ENCODE measurements around the gene RAET1G.
"Not testable (repeated sequence)": the region's sequence is repeated elsewhere in the genome, so short reads cannot be mapped to it uniquely, and the experiment has no call there.

Gene RAET1G

DNA sequence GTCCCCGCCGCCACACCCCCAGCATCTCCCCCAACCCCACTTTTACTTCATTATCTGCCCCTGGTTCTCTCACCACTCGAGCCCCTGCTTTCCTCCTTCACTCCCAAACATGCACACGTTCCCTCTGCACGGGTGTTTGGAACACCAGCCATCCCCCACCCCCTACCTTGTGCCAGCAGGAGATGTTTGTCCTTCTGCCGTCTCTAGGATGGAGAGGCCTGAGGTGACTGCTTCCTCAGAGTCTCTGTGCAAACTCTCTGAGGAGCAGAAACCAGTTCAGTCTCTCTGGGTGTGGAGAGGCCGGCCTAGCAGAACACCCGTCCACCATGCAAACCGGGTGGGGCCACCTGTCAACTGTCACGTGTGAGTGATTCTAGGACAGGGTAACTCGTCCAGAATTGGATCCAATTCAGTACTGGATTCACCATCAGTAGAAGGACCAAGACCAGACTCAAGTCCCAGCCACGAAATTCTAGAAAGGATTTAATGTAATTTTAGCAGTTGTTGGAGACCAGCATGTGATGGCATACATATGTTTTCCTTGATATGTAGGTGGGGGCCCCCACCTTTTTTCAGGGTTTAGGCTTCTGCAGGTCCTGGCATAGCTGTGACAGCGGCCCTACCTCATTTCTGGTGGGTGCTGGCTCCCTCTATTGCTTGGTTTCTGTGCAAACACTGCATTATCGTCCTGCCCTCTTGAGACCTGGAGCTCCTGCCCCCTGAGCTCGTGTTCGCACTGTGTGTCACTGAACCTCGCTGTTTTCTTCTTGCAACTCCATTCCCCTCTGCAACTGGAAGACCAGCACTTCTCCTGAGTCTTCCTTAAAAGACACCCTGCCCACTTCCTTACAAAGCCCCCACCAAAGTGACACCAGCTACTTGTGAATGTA is 24.8 kb downstream of the RAET1G start, which contains the start of gene RAET1E:
Gene RAET1E, minus strand, starts transcription at position 259 of the 890 bp plus-strand sequence. CDS start 7,212 bp downstream, outside the sequence.
- no peak for DNase-seq (ENCODE audit: low read depth in 1 of 2, low spot score in 1 of 2)

DNA sequence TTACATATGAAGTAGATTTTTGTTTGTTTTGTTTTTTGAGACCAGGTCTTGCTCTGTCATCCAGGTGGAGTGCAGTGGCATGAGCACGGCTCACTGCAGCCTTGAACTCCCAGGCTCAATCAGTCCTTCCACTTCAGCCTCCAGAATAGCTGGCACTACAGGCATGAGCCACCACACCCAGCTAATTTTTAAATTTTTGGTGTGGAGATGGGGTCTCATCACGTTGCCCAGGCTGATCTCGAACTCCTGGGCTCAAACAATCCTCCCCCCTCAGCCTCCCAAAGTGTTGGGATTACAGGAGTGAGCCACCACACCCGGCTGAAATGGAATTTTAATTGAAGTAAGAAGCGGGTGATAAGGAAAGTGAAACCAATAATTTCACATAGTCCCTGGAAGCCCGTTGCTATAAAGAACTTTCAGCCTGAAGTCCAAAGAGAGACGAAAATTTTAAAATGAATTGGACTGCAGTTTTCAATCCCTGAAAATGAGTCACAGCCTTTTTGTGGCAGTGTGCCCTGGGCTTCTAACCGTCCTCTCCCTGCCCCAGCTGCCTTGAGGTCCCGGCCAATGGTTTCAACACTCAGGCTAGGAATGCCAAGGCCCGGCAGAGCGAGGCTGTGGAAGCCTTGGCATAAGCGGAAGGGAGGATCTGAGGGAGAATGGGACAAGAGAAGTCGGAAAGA is 25.8 kb downstream of the RAET1G start:
- no peak for DNase-seq (ENCODE audit: low read depth in 1 of 2, low spot score in 1 of 2)

DNA sequence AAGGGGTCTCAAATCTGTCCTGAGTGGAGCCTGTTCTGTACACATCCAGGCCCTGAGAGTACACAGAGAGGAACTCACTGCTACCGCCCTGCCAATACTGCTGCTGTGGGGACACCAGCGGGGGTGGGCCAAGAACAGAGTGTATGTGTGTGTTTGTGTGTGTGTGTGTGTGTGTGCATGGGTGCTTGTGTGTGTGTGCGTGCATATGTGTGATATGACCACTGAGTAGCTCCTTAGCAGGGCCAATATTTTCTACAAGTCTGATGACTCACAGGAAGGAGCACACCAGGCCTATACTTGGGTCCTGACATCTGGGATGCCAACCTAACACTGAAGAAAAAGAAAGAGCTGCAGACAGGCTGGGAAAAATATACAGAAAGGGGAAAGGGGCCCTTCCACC is 26.4 kb downstream of the RAET1G start:
- DNase-seq (ENCODE audit: low read depth in 1 of 2, low spot score in 1 of 2) = no peak

DNA sequence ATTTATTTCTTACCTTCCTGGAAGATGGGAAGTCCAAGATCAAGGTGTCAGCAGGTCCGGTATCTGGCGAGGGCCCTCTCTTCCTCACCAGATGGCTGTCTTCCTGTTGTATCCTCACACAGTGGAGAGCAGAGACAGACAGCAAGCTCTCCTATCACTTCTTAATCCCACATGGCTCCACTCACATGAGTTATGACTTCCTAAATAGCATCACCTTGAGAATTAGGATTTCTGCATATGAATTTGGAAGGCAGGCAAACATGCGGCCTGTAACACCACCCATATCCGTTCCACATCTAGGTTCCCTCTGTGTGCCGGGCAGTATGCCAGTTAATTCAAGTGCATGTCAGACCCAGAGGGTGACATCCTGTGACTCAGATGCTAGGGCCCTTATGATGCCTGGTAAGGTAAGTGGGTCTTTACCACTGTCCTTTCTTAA is 27.1 kb downstream of the RAET1G start:
- no peak for DNase-seq (ENCODE audit: low read depth in 1 of 2, low spot score in 1 of 2)

DNA sequence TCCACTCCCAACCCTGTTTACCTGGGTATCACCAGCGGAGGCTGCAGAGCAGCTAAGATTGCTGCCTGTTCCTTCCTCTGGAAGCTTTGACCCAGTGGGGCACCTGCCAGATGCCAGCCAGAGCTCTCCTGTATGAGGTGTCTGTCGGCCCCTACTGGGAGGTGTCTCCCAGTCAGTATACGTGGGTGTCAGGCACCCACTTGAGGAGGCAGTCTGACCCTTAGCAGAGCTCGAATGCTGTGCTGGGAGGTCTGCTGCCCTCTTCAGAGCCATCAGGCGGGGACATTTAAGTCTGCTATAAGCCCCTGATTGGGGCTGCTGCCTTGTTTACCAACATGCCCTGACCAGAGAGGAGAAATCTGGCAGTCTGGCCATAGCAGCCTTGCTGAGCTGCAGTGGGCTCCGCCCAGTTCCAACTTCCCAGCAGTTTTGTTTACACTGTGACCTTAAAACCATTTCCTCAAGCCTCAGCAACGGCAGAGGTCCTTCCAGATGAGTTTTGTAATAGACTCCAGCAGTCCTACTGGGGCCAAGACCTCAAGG is 27.8 kb downstream of the RAET1G start:
- no peak for DNase-seq (ENCODE audit: low read depth in 1 of 2, low spot score in 1 of 2)

DNA sequence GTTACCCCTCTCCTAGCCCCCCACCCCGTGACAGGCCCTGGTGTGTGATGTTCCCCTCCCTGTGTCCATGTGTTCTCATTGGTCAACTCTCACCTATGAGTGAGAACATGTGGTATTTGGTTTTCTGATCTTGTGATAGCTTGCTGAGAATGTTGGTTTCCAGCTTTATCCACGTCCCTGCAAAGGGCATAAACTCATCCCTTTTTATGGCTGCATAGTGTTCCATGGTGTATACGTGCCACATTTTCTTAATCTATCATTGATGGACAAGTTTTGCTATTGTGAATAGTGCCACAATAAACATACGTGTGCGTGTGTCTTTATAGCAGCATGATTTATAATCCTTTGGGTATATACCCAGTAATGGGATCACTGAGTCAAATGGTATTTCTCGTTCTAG is 31.1 kb downstream of the RAET1G start:
- not testable (repeated sequence) for DNase-seq (ENCODE audit: low read depth in 1 of 2, low spot score in 1 of 2)

DNA sequence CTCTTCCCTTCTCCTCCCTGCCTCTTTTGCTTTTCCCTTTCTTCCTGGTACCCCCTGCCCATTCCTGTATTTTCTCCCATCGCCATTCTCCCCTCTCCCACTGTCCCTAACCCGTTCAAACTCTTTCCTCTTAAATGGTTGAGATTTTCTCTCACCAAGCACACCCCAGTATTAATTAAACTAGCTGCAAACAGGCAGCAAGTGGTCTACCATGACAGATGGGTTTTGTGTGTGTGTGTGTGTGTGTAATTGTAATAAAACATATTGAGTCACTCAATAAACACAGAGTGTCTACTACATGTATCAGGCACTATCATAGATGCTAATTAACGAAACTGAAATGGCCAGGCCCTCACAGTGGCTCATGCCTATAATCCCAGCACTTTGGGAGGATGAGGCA is 31.7 kb downstream of the RAET1G start:
- no peak for DNase-seq (ENCODE audit: low read depth in 1 of 2, low spot score in 1 of 2)

DNA sequence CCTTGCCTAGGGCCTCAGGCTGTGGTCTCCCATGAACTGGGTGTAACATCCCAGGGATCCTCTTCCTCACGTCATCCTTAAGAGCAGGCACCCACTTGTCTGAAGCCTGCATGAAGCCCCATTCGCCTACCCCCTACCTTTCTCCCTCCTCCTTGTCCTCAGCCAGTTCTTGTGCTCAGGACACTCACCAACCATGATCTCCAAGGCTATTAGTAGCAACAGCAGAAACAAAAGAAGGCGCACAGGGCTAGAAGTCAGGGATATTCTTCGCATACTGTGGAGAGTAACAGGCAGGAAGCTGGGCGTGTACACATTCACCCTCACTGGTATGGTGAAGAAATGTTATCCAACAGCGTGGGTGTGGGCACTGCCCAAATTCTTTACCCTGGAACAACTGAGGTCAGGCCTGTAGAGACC is 32.3 kb downstream of the RAET1G start:
- no peak for DNase-seq (ENCODE audit: low read depth in 1 of 2, low spot score in 1 of 2)

DNA sequence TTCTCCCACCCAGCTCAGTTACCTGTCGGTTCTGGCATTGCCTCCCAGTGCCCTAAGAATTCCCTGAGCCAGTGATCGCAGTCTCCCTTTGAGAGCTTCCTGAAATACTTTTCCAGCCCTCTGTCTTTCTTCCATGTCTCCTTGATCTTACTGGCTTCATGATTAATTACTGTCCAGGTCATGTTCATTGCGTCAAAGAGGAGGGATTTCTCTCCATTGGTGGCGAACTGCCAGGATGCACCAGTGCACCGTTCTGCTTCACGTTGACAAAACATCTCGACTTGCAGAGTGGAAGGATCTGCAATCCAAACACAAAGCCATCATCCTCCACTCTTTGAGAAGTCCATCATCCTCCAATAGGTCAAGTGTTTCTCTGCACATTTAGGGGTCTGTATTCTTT is 33.6 kb downstream of the RAET1G start:
- no peak for DNase-seq (ENCODE audit: low read depth in 1 of 2, low spot score in 1 of 2)

DNA sequence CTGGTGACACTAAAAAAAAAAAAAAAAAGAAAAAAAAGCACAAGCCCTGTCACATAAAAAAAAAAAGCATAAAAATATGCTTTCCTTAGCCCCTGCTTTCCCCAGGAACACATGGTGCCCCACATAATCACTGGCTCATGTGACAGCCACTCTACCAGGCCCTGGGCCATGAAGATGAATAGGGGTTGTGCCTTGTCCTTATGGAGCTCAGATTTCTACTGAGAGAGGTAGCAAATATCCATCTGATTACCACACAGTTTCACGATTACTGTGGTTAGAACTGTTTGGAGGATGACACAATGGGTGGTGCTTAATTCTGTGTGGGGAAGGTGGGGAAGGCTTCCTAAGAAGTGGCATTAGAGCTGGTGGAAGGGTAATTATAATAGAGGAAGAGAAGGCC is 34.3 kb downstream of the RAET1G start:
- DNase-seq (ENCODE audit: low read depth in 1 of 2, low spot score in 1 of 2) = no peak

DNA sequence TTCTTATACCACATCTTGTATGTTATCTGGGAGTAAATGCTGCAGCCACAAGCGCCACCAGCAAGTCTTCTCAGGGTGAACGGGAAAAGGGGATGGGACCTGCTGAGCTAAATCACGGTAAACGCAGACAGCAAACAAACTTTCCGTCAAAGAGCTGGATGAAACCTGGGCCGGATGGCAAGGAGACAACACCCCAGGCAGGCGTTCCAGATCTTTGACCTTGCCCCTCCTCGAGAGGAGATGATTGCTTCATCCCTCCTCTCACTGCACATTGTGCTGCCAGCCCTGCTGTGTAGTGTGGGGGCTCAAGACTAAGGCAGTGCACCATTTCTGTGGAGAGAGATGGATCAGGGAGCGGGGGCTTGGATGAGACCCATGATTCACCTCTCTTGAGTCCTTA is 34.8 kb downstream of the RAET1G start:
- no peak for DNase-seq (ENCODE audit: low read depth in 1 of 2, low spot score in 1 of 2)

DNA sequence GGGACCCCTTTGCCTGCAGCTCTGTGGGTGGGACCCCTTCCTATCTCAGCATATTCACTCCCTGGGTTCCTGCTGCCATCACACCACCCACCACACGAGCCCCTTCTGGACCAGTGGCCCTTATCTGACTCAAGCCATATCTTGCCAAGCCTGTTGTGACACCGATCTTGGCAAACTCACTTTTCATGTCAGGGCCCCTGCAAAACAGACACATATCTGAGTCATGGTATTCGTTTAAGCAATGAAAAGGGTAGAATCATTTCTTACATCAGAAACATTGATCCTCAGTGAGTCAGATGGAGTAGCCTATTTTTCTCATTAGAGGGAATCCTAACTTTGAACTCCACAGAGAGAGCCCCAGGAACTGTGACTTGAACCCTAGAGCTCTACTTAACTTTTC is 35.6 kb downstream of the RAET1G start:
- no peak for DNase-seq (ENCODE audit: low read depth in 1 of 2, low spot score in 1 of 2)

DNA sequence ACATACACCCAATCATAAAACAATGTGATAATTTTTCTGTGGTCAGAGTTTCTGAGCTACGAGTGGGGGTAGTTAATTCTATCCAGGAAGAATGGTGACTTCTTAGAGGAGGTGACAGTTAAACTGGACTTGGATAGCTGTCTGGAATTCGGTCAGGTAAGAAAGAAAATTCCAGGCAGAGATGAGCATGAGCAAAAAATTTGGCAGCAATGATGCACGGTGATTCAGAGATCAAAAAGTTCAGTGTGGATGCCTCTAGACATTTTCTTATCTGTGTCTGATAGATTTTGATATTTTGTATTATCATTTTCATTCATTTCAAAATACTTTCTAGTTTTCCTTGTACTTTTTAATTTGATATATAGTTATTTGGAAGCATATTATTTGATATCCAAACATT is 37.0 kb downstream of the RAET1G start:
- no peak for DNase-seq (ENCODE audit: low read depth in 1 of 2, low spot score in 1 of 2)

DNA sequence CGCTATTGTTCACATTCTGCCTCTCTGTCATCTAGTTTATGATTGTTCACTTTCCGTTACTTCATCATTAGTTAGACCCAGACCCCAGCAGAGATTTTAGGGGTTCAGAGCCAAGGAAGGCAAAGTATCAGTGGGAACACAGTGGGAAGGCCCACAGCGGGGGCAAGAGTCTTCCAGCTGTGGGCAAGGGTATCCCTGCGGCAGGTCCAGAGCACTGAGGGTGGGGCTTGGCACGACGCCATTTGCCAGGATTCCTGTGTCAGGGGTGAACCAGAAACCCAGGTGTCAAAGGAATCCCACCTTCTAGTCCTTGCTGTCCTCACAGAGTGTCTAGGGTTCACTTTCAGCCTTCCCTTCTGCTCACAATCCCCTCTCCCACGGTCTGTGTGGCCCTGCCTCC is 38.3 kb downstream of the RAET1G start:
- no peak for DNase-seq (ENCODE audit: low read depth in 1 of 2, low spot score in 1 of 2)

DNA sequence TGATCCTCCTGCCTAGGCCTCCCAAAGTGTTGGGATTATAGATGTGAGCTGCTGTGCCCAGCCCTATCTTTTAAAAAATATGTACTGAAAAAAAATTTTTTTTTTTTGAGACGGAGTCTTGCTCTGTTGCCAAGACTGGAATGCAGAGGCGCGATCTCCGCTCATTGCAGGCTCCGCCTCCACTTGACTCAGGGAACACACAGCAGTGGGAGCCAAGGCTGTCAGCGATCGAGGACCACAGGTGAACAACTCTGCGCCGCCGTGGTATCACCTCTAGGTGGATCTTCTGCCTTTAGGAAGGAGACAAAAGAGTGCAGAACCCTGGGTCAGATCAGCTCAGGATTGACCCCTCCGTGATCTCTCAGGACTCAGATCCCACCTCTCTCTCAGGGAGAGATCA is 38.7 kb downstream of the RAET1G start:
- DNase-seq (ENCODE audit: low read depth in 1 of 2, low spot score in 1 of 2) = no peak

DNA sequence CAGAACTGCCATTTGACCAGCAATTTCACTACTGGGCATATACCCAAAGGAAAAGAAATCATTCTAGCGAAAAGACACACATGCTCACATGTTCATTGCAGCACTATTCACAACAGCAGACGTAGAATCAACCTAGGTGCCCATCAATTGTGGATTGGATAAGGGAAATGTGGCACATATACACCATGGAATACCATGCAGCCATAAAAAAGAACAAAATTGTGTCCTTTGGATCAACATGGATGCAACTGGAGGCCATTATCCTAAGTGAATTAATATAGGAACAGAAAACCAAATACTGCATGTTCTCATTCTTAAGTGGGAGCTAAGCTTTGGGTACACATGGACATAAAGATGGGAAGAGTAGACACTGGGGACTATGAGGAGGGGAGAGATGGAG is 41.1 kb downstream of the RAET1G start:
- no peak for DNase-seq (ENCODE audit: low read depth in 1 of 2, low spot score in 1 of 2)

DNA sequence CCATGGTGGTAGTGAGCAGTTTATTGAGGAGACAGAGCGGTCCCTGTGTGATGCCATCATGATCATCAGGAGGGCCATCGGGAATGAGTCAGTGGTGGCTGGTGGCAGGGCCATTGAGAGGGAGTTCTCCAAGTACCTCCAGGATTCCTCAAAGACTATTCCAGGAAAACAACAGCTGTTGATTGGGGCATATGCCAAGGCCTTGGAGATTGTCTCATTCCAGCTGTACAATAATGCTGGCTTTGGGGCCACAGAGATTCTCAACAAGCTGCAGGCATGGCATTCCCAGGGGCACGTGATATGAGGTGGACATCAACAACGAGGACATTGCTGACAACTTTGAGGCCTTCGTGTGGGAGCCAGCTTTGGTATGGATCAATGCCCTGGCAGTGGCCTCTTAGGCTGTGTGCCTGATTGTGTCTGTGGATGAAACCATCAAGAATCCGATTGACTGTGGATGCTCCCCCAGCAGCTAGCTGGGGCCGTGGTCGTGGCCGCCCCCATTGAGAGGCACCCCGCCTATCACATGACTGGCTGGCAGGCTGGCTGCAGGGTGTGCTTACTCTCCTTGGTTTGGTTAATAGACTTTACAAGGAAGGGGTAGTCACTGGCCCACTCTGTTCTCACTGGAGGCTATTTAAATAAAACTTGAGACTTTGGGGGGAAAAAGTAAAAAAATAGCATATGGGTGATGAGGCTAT is 41.7 kb downstream of the RAET1G start:
- no peak for DNase-seq (ENCODE audit: low read depth in 1 of 2, low spot score in 1 of 2)

DNA sequence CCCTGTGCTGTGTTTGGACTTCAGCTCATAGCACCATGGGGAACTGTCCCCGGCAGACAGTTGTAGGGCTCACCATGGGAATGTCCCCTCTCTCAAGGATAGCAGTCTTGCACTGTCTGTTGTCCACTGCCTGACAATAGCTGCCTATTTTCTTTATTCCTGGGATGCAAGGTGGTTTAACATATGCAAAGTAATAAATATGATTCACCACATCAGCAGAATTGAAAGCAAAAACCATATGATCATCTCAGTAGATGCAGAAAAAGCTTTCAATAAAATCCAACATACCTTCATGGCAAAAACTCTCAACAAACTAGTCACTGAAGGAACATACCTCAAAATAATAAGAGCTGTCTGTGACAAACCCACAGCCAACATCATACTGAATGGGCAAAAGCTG is 45.3 kb downstream of the RAET1G start:
- no peak for DNase-seq (ENCODE audit: low read depth in 1 of 2, low spot score in 1 of 2)

DNA sequence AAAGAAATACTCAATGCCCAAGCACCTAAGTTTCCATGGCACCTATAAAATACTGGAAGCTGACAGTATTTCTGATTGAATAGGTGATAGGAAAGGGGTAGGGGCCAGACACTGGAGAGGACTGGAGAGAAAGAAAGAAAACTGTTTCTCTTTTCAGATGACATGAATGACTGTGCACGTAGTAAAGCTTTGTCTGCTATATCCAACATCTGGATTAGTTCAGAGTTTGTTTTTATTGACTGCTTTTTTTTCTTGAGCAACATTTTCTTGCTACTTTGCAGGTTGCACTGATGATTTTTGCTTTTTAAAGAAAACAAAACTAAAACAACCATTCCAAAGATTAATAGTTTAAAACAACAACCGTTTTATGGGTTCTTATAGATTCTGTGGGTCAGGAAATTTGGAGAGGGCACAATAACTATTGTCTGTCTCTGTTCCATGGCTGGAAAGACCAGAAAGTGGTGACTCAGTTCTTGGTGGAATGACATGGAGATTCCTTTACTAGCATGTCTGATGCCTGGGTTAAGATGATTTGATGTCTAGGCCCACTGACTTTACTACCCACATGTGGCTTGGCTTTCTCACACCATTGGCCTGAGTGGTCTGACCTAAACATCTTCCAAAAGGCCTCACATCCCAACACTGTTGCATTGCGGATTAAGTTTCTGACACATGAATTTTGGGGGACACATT is 46.5 kb downstream of the RAET1G start:
- no peak for DNase-seq (ENCODE audit: low read depth in 1 of 2, low spot score in 1 of 2)

DNA sequence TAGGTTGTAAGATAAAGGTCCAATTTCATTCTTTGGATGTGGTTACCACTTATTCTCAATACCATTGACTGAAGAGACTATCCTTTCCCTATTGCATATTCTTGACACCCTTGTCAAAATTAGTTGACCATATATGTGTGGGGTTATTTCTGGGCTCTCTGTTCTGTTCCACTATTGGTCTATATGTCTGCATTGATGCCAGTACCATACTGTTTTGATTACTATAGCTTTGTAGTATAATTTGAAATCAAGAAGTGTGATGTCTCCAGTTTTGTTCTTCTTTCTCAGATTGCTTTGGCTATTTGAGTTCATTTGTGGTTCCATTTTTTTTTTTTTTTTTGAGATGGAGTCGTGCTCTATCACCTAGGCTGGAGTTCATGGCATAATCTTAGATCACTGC is 50.7 kb downstream of the RAET1G start:
- no peak for DNase-seq (ENCODE audit: low read depth in 1 of 2, low spot score in 1 of 2)

DNA sequence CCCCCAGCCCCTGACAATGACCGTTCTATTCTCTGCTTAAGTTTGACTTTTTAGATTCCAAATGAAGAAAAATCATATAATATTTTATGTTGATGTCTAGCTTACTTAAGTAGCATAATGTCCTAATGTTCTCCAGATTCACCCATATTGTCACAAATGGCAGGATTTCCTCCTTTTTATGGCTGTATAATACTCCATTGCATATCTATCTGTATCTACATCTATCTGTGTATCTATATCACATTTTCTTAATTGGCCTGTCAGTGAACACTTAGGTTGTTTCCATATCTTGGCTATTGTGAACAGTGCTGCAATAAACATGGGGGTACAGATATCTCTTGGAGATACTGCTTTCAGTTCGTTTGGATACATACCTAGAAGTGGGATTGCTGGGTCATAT is 51.7 kb downstream of the RAET1G start:
- no peak for DNase-seq (ENCODE audit: low read depth in 1 of 2, low spot score in 1 of 2)

Measured in stimulated activated CD4-positive, alpha-beta T cell treated with anti-CD3 and anti-CD28 coated beads, Interleukin-15, amount 100 ng/mL, for 1 hour (primary cell).